SH-SY5Y (cell line): Measurements from ENCODE around the gene SLC44A4.

Experiments used
- GATA2 ChIP-seq: IDR thresholded peaks from 2 replicates; pipeline ENCODE4 v1.6.1; 2011; ENCODE audit warnings: mild to moderate bottlenecking, low read depth, low read length
- GATA3 ChIP-seq: IDR thresholded peaks from 2 replicates; pipeline ENCODE4 v1.6.1; 2011; ENCODE audit warnings: low read depth, mild to moderate bottlenecking, low read length, moderate library complexity

DNA sequence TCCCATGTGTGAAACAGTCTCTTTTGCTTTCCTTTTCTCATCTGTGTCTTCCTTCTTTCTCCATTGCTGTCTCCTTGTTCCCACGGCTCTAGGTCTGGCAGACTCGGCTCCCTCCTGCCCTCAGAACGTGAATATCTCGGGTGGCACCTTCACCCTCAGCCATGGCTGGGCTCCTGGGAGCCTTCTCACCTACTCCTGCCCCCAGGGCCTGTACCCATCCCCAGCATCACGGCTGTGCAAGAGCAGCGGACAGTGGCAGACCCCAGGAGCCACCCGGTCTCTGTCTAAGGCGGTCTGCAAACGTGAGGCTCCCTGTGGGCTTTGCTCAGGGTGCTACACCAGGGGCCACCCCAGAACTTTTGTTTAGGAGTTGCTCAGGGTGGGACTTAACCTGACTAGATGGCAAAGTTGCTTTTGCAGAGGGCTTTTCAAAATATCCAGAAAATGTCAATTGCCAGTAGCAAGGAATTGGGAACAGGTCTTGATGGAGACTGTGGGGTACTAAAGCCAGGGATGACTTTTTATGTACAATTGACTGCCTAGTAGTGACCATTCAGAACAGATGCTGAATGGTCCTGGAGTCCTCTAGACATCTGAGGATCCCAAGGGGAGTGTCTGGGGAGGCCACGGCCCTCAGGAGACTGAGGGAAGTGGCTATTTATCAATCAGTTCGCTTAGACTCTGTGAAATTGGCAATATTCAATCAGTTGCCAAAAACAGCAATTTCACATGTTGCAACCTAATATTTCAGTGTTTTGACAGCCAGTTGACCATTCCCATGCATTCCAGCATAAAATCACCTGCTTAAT, 49.3 kb upstream of the SLC44A4 start:
- TF ChIP-seq GATA3 = no peak
- TF ChIP-seq GATA2 = no peak
